HCT116 (cell line): ENCODE results near the gene CDC45.

Source experiments
- CEBPB ChIP-seq: IDR thresholded peaks from 2 replicates; pipeline ENCODE4 v1.6.1; 2012; ENCODE audit warnings: low read depth
- CTCF ChIP-seq, 3 experiments: fragments of 200-600 bp in 1 of 3; sonication (generic) in 1 of 3; IDR thresholded peaks in 2 of 3; conservative IDR thresholded peaks in 1 of 3; 2 replicates each; pipeline ENCODE4 v1.5.1; 2012 to 2017; ENCODE audit warnings: low read depth in 2 of 3, low read length in 2 of 3, antibody characterized with exemption in 1 of 3, borderline replicate concordance in 1 of 3, control low read depth in 1 of 3, mild to moderate bottlenecking in 1 of 3, mixed read lengths in 1 of 3, mixed run types in 1 of 3, moderate library complexity in 1 of 3; ENCODE audit not compliant: insufficient read depth in 1 of 3
- EZH2 ChIP-seq: fragments of 200-600 bp; sonication (generic); IDR thresholded peaks from 2 replicates; pipeline ENCODE4 v1.6.1; 2017; ENCODE audit warnings: antibody characterized with exemption, mixed run types
- POLR2A ChIP-seq: IDR thresholded peaks from 2 replicates; pipeline ENCODE4 v1.7.0; 2011; ENCODE audit warnings: borderline replicate concordance; ENCODE audit not compliant: insufficient read depth, insufficient read length; ENCODE audit errors: extremely low read depth
- POLR2AphosphoS5 ChIP-seq: IDR thresholded peaks from 2 replicates; pipeline ENCODE4 v1.6.1; 2011; ENCODE audit warnings: mild to moderate bottlenecking, low read depth, low read length, moderate library complexity
- REST ChIP-seq: IDR thresholded peaks from 2 replicates; pipeline ENCODE4 v1.6.1; 2012; ENCODE audit warnings: low read depth
- SIN3A ChIP-seq: IDR thresholded peaks from 2 replicates; pipeline ENCODE4 v1.6.1; 2012; ENCODE audit warnings: low read depth
- TCF7L2 ChIP-seq: IDR thresholded peaks from 2 replicates; pipeline ENCODE4 v1.7.0; 2011; ENCODE audit warnings: borderline replicate concordance, inconsistent platforms; ENCODE audit not compliant: insufficient read depth, insufficient read length; ENCODE audit errors: extremely low read depth
- ZBTB33 ChIP-seq: IDR thresholded peaks from 2 replicates; pipeline ENCODE4 v1.6.1; 2011; ENCODE audit warnings: mild to moderate bottlenecking, low read length, moderate library complexity; ENCODE audit not compliant: insufficient replicate concordance; ENCODE audit errors: extremely low read depth
- ZFX ChIP-seq: fragments of 450-650 bp; IDR thresholded peaks from 2 replicates; pipeline ENCODE4 v1.6.1; 2017
- ZNF274 ChIP-seq: fragments of 200-500 bp; sonication (Bioruptor generic); IDR thresholded peaks from 2 replicates; pipeline ENCODE4 v1.6.1; 2014; ENCODE audit warnings: mild to moderate bottlenecking, low read depth, low read length, inconsistent platforms

- TF ChIP-seq REST (no peak), ZFX (no peak; the same call in 1 of the 2 replicates), POLR2A (no peak), CTCF (IDR thresholded peaks at IDR 0.05 in 2 of 3, conservative IDR thresholded peaks at IDR 0.05 in 1 of 3; ENCODE audit: borderline replicate concordance in 1 of 3, insufficient read depth in 1 of 3, low read depth in 2 of 3, low read length in 2 of 3) (no peak), ZNF274 (no peak), POLR2AphosphoS5 (peak; percentile 52; the same call in 1 of the 2 replicates), SIN3A (peak; percentile 82; the same call in 1 of the 2 replicates), CEBPB (no peak), ZBTB33 (no peak), EZH2 (no peak), TCF7L2 (no peak)
Observed at GRCh38 chr22:19479355-19480172, at the start of gene CDC45.
